ENCODE measurements around the gene SLA2. TPM values are rescaled to one million over a fixed set of nuclear protein-coding genes. Genes with fewer than 3 reads are reported as not detected.

Gene SLA2
- total RNA-seq, 1 experiment from 2014 or later = not detected

GRCh38 chr20:36604952-36605398 lies 41.0 kb downstream of the SLA2 start:
- ChIA-PET POLR2A (ENCODE audit: low non-redundant PET) (no interaction called here), CTCF (interaction anchor here (0.7 to 1.0 kb wide), 3 partner anchors 16 to 99 kb away, joined by 4 to 6 read pairs (median 4); no protein-coding TSS in a partner anchor)
- H3K36me3 ChIP-seq (ENCODE audit: insufficient read depth, low read length, poor library complexity, severe bottlenecking) = peaks cover 22% of the 10 kb centered on the region
- BruUV-seq (replicated peaks) = TSS peak; percentile 91
- no peak for TF ChIP-seq EZH2 (IDR thresholded peaks at IDR 0.05; ENCODE audit: borderline replicate concordance, low read depth, low read length, poor library complexity, severe bottlenecking)
- TF ChIP-seq, protein P1, sequence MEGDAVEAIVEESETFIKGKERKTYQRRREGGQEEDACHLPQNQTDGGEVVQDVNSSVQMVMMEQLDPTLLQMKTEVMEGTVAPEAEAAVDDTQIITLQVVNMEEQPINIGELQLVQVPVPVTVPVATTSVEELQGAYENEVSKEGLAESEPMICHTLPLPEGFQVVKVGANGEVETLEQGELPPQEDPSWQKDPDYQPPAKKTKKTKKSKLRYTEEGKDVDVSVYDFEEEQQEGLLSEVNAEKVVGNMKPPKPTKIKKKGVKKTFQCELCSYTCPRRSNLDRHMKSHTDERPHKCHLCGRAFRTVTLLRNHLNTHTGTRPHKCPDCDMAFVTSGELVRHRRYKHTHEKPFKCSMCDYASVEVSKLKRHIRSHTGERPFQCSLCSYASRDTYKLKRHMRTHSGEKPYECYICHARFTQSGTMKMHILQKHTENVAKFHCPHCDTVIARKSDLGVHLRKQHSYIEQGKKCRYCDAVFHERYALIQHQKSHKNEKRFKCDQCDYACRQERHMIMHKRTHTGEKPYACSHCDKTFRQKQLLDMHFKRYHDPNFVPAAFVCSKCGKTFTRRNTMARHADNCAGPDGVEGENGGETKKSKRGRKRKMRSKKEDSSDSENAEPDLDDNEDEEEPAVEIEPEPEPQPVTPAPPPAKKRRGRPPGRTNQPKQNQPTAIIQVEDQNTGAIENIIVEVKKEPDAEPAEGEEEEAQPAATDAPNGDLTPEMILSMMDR (conservative IDR thresholded peaks at IDR 0.05; ENCODE audit: low read depth, low read length) = no peak
- intact Hi-C loops (cut with micrococcal nuclease; ENCODE audit: unreplicated experiment) = no loop called here
- no peaks in the 10 kb centered on the region for H3K9me3 ChIP-seq (ENCODE audit: low read depth, low read length, poor library complexity, severe bottlenecking)
- no peak for DNase-seq (ENCODE audit: low spot score)
- H3K27ac ChIP-seq (ENCODE audit: low read depth, low read length, poor library complexity, severe bottlenecking) = peak overlapping the region; percentile 95
- no peaks in the 10 kb centered on the region for H3K27me3 ChIP-seq (replicated peaks; ENCODE audit: insufficient read depth, low read depth, low read length, poor library complexity)
- H3K4me1 ChIP-seq (ENCODE audit: insufficient read depth, low read length, poor library complexity, severe bottlenecking) = peaks cover 10% of the 10 kb centered on the region
- H3K4me3 ChIP-seq (ENCODE audit: low read depth, low read length, poor library complexity, severe bottlenecking) = peak overlapping the region; percentile 95

GRCh38 chr20:36601540-36601939 lies 44.5 kb downstream of the SLA2 start:
- Histone ChIP-seq H3K36me3 (ENCODE audit: insufficient read depth, low read length, poor library complexity, severe bottlenecking) (no peaks in the 10 kb centered on the region), H3K9me3 (ENCODE audit: low read depth, low read length, poor library complexity, severe bottlenecking) (no peaks in the 10 kb centered on the region), H3K4me1 (ENCODE audit: insufficient read depth, low read length, poor library complexity, severe bottlenecking) (peaks cover 6% of the 10 kb centered on the region), H3K27ac (ENCODE audit: low read depth, low read length, poor library complexity, severe bottlenecking) (no peak overlapping the region), H3K27me3 (replicated peaks; ENCODE audit: insufficient read depth, low read depth, low read length, poor library complexity) (no peaks in the 10 kb centered on the region), H3K4me3 (ENCODE audit: low read depth, low read length, poor library complexity, severe bottlenecking) (no peak overlapping the region)
- ChIA-PET POLR2A (ENCODE audit: low non-redundant PET) (interaction anchor here (0.6 kb wide), 1 partner anchor 26 kb away, joined by 3 read pairs; no protein-coding TSS in a partner anchor), CTCF (no interaction called here)
- TF ChIP-seq, protein P1 (conservative IDR thresholded peaks at IDR 0.05; ENCODE audit: low read depth, low read length) = no peak
- no peak for TF ChIP-seq EZH2 (IDR thresholded peaks at IDR 0.05; ENCODE audit: borderline replicate concordance, low read depth, low read length, poor library complexity, severe bottlenecking)
- no peak for DNase-seq (ENCODE audit: low spot score)
- no TSS peak for BruUV-seq (replicated peaks)
- intact Hi-C loops (cut with micrococcal nuclease; ENCODE audit: unreplicated experiment) = no loop called here

GRCh38 chr20:36599912-36600345 lies 46.1 kb downstream of the SLA2 start:
- CTCF ChIA-PET = no interaction called here
- POLR2A ChIA-PET (ENCODE audit: low non-redundant PET) = interaction anchor here (0.6 kb wide), 1 partner anchor 11 kb away, joined by 3 read pairs; no protein-coding TSS in a partner anchor
- no peak for TF ChIP-seq EZH2 (IDR thresholded peaks at IDR 0.05; ENCODE audit: borderline replicate concordance, low read depth, low read length, poor library complexity, severe bottlenecking)
- TF ChIP-seq, protein P1 (conservative IDR thresholded peaks at IDR 0.05; ENCODE audit: low read depth, low read length) = no peak

More at GRCh38 chr20:36599912-36600345, 46.1 kb downstream of the SLA2 start:
- Histone ChIP-seq H3K27ac (ENCODE audit: low read depth, low read length, poor library complexity, severe bottlenecking) (no peak overlapping the region), H3K9me3 (ENCODE audit: low read depth, low read length, poor library complexity, severe bottlenecking) (no peaks in the 10 kb centered on the region), H3K4me1 (ENCODE audit: insufficient read depth, low read length, poor library complexity, severe bottlenecking) (peaks cover 3% of the 10 kb centered on the region), H3K36me3 (ENCODE audit: insufficient read depth, low read length, poor library complexity, severe bottlenecking) (peaks cover 2% of the 10 kb centered on the region), H3K27me3 (replicated peaks; ENCODE audit: insufficient read depth, low read depth, low read length, poor library complexity) (no peaks in the 10 kb centered on the region), H3K4me3 (ENCODE audit: low read depth, low read length, poor library complexity, severe bottlenecking) (no peak overlapping the region)
- intact Hi-C loops (cut with micrococcal nuclease; ENCODE audit: unreplicated experiment) = no loop called here
- no TSS peak for BruUV-seq (replicated peaks)
- DNase-seq (ENCODE audit: low spot score) = no peak

All from A673 (cell line).